Stomach (tissue), 4 donors: ENCODE results near the gene RAD54L.

Experiments used
- CTCF ChIP-seq, 7 experiments: fragments of 450-650 bp in 4 of 7; fragments of 200-600 bp in 3 of 7; sonication (generic) in 3 of 7; IDR thresholded peaks; one replicate each; pipeline ENCODE4 v1.5.1; 2016 to 2019; ENCODE audit warnings: antibody characterized with exemption in 7 of 7, control low read depth in 2 of 7, mild to moderate bottlenecking in 1 of 7
- EP300 ChIP-seq: sonication (generic); formaldehyde crosslinking; IDR thresholded peaks from one replicate; pipeline ENCODE4 v1.6.1; 2017; ENCODE audit warnings: antibody characterized with exemption
- POLR2A ChIP-seq, 4 donors: fragments of 450-650 bp; IDR thresholded peaks; one replicate each; pipeline ENCODE4 v1.6.1; 2016; ENCODE audit warnings: antibody characterized with exemption in 4 of 4, control low read depth in 2 of 4, mild to moderate bottlenecking in 1 of 4, moderate library complexity in 1 of 4

GRCh38 chr1:46256523-46256922 is 9.0 kb downstream of the RAD54L start:
- TF ChIP-seq POLR2A (IDR thresholded peaks at IDR 0.05) = no peak
- TF ChIP-seq CTCF (IDR thresholded peaks at IDR 0.05) = no peak
- TF ChIP-seq EP300 = no peak
